C4-2B (cell line): Measurements from ENCODE around the gene STH.

ENCODE experiments used
- ZFX ChIP-seq: fragments of 450-650 bp; IDR thresholded peaks from 2 replicates; pipeline ENCODE4 v1.6.1; 2017
- TF ChIP-seq, protein P1 (sequence below): fragments of 450-650 bp; conservative IDR thresholded peaks from 2 replicates; pipeline ENCODE4 v1.5.1; 2017; ENCODE audit warnings: mild to moderate bottlenecking

DNA sequence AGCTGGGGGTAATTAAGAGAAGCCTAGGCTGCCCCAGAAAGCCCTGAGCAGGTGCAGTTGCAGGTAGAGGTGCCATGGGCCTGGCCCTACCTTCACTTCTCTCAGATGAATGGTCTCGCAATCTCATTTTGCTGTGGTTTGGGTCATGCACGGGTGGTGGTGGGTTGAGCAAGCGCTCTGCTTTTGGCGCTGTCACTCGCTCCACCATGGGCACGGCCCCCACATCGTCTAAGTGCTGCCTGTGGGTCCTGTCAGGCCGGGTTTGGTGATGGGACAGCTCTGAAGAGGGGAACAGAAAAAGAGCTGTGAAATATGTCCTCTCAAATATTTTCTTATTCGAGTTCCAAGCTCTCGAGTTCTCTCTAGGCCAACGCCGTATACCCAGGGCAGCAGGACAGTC, 39.9 kb downstream of the STH start:
- TF ChIP-seq, protein P1, sequence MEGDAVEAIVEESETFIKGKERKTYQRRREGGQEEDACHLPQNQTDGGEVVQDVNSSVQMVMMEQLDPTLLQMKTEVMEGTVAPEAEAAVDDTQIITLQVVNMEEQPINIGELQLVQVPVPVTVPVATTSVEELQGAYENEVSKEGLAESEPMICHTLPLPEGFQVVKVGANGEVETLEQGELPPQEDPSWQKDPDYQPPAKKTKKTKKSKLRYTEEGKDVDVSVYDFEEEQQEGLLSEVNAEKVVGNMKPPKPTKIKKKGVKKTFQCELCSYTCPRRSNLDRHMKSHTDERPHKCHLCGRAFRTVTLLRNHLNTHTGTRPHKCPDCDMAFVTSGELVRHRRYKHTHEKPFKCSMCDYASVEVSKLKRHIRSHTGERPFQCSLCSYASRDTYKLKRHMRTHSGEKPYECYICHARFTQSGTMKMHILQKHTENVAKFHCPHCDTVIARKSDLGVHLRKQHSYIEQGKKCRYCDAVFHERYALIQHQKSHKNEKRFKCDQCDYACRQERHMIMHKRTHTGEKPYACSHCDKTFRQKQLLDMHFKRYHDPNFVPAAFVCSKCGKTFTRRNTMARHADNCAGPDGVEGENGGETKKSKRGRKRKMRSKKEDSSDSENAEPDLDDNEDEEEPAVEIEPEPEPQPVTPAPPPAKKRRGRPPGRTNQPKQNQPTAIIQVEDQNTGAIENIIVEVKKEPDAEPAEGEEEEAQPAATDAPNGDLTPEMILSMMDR: no peak
- no peak for TF ChIP-seq ZFX
